Measurements from ENCODE around the gene DNAI4. TPM values are rescaled to one million over a fixed set of nuclear protein-coding genes. Genes with fewer than 3 reads are reported as not detected.
"Not testable (repeated sequence)": the region's sequence is repeated elsewhere in the genome, so short reads cannot be mapped to it uniquely, and the experiment has no call there.

The DNAI4 gene
- total RNA-seq, 2 donors from 2014 or later = 0.66 to 9.1 TPM

- Histone ChIP-seq H3K4me3 (no peak overlapping the region), H3K36me3 (replicated peaks in 1 of 2; ENCODE audit: insufficient read depth in 1 of 2, low read depth in 2 of 2) (no peaks in the 10 kb centered on the region), H3K9me3 (no peaks in the 10 kb centered on the region), H3K27me3 (no peaks in the 10 kb centered on the region), H3K27ac (no peak overlapping the region), H3K4me1 (no peaks in the 10 kb centered on the region)
- TF ChIP-seq, protein P1, sequence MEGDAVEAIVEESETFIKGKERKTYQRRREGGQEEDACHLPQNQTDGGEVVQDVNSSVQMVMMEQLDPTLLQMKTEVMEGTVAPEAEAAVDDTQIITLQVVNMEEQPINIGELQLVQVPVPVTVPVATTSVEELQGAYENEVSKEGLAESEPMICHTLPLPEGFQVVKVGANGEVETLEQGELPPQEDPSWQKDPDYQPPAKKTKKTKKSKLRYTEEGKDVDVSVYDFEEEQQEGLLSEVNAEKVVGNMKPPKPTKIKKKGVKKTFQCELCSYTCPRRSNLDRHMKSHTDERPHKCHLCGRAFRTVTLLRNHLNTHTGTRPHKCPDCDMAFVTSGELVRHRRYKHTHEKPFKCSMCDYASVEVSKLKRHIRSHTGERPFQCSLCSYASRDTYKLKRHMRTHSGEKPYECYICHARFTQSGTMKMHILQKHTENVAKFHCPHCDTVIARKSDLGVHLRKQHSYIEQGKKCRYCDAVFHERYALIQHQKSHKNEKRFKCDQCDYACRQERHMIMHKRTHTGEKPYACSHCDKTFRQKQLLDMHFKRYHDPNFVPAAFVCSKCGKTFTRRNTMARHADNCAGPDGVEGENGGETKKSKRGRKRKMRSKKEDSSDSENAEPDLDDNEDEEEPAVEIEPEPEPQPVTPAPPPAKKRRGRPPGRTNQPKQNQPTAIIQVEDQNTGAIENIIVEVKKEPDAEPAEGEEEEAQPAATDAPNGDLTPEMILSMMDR (IDR thresholded peaks at IDR 0.05) = no peak
- TF ChIP-seq POLR2A (IDR thresholded peaks at IDR 0.05) = no peak
- WGBS, 2 donors = 60 to 67% methylated on average over 6 of the region's 6 CpGs
- DNase-seq = no peak
- no peak for ATAC-seq
- intact Hi-C loops (cut with DNase I) = no loop called here
Measured at GRCh38 chr1:66788231-66788939, 136.3 kb downstream of the DNAI4 start.

DNA sequence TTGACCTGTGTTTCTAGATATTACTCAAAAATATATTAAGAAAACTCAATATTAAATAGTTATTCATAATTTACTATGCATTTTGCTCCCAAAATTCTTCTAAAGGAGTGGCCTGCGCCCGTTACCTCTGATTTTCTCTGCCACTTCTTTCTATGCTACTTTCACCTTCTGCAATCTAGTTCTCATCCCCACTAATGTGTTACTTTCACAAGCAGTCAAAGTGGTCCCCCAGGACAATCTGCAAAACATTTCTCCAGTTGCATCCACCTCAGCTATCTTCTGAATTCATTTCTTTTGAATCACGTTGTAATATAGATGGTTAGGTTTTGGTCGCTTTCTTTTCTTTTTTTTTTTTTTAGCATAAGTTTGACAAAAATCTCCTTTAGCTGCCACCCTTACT lies 137.0 kb downstream of the DNAI4 start:
- Histone ChIP-seq H3K27ac (no peak overlapping the region), H3K9me3 (no peaks in the 10 kb centered on the region), H3K4me1 (no peaks in the 10 kb centered on the region), H3K36me3 (replicated peaks in 1 of 2; ENCODE audit: insufficient read depth in 1 of 2, low read depth in 2 of 2) (no peaks in the 10 kb centered on the region), H3K4me3 (no peak overlapping the region), H3K27me3 (no peaks in the 10 kb centered on the region)
- intact Hi-C loops (cut with DNase I) = no loop called here
- no peak for DNase-seq
- ATAC-seq = no peak
- 79 to 84% methylated on average over 4 of the region's 4 CpGs for WGBS, 2 donors
- no peak for TF ChIP-seq POLR2A (IDR thresholded peaks at IDR 0.05)
- TF ChIP-seq, protein P1 (IDR thresholded peaks at IDR 0.05) = no peak

DNA sequence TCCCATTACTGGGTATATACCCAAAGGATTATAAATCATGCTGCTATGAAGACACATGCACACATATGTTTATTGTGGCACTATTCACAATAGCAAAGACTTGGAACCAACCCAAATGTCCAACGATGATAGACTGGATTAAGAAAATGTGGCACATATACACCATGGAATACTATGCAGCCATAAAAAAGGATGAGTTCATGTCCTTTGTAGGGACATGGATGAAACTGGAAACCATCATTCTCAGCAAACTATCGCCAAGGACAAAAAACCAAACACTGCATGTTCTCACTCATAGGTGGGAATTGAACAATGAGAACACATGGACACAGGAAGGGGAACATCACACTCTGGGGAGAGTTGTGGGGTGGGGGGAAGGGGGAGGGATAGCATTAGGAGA lies 138.9 kb downstream of the DNAI4 start:
- WGBS, 2 donors = 90 to 100% methylated on average over 1 to 2 of the region's 2 CpGs
- H3K36me3 ChIP-seq (replicated peaks in 1 of 2; ENCODE audit: insufficient read depth in 1 of 2, low read depth in 2 of 2); intact Hi-C loops (cut with DNase I): not testable (repeated sequence)

GRCh38 chr1:66779475-66780078 lies 145.1 kb downstream of the DNAI4 start:
- TF ChIP-seq, protein P1 (IDR thresholded peaks at IDR 0.05) = no peak
- no peak for TF ChIP-seq POLR2A (IDR thresholded peaks at IDR 0.05)
- WGBS, 2 donors = 60 to 70% methylated on average over 2 of the region's 2 CpGs
- DNase-seq (no peak), ATAC-seq (no peak)
- Histone ChIP-seq H3K4me1 (no peaks in the 10 kb centered on the region), H3K27me3 (no peaks in the 10 kb centered on the region), H3K36me3 (replicated peaks in 1 of 2; ENCODE audit: insufficient read depth in 1 of 2, low read depth in 2 of 2) (no peaks in the 10 kb centered on the region), H3K9me3 (no peaks in the 10 kb centered on the region), H3K4me3 (no peak overlapping the region), H3K27ac (no peak overlapping the region)
- intact Hi-C loops (cut with DNase I) = no loop called here

More for the DNA sequence above, 138.9 kb downstream of the DNAI4 start:
- H3K9me3 ChIP-seq, H3K27ac ChIP-seq, ATAC-seq, H3K4me3 ChIP-seq, H3K4me1 ChIP-seq, DNase-seq, H3K27me3 ChIP-seq: not testable (repeated sequence)

GRCh38 chr1:66778969-66779368 lies 145.7 kb downstream of the DNAI4 start:
- WGBS, 2 donors = 78 to 80% methylated on average over 4 of the region's 4 CpGs
- H3K36me3 ChIP-seq (replicated peaks in 1 of 2; ENCODE audit: insufficient read depth in 1 of 2, low read depth in 2 of 2) = no peaks in the 10 kb centered on the region
- TF ChIP-seq, protein P1 (IDR thresholded peaks at IDR 0.05) = no peak
- TF ChIP-seq POLR2A (IDR thresholded peaks at IDR 0.05) = no peak
- no peak overlapping the region for H3K4me3 ChIP-seq
- ATAC-seq (no peak), DNase-seq (no peak)
- H3K27ac ChIP-seq = no peak overlapping the region
- no peaks in the 10 kb centered on the region for H3K4me1 ChIP-seq
- H3K27me3 ChIP-seq = no peaks in the 10 kb centered on the region
- intact Hi-C loops (cut with DNase I) = no loop called here
- H3K9me3 ChIP-seq = no peaks in the 10 kb centered on the region

All from body of pancreas (tissue), 4 donors.